Brain microvascular endothelial cell (primary cell): Measurements from ENCODE around the gene ITGA8.

Experiments
- DNase-seq: peaks from one replicate; pipeline ENCODE4 v3.0.0-alpha.2; 2020
- H3K27ac ChIP-seq: fragments of 250-450 bp; sonication (Bioruptor Pico); 2 replicates; pipeline ENCODE4 v1.5.1; 2020; ENCODE audit warnings: mild to moderate bottlenecking, moderate library complexity
- H3K27me3 ChIP-seq: fragments of 250-450 bp; sonication (Bioruptor Pico); replicated peaks from 2 replicates; pipeline ENCODE4 v1.5.1; 2020; ENCODE audit warnings: mild to moderate bottlenecking
- H3K36me3 ChIP-seq: fragments of 250-450 bp; sonication (Bioruptor Pico); replicated peaks from 2 replicates; pipeline ENCODE4 v1.5.1; 2020; ENCODE audit warnings: mild to moderate bottlenecking
- H3K4me3 ChIP-seq: 2 replicates; pipeline ENCODE4 v1.5.1; 2011; ENCODE audit warnings: low read depth, mild to moderate bottlenecking, control low read depth, low read length, moderate library complexity
- CTCF ChIP-seq: IDR thresholded peaks from 2 replicates; pipeline ENCODE4 v1.5.1; 2011; ENCODE audit warnings: low read depth, mild to moderate bottlenecking, moderate library complexity, low read length, control low read depth, inconsistent platforms; ENCODE audit errors: missing control alignments
- in situ Hi-C: cut with HindIII; loops from 2 replicates; pipeline ENCODE4 v1.10.0; 2017; ENCODE audit warnings: low sequenced_read_pairs, low pct_ligation_motif_present

Gene ITGA8

GRCh38 chr10:15487376-15487775, 232.3 kb downstream of the ITGA8 start:
- DNase-seq, result no peak
- TF ChIP-seq CTCF, result no peak
- H3K36me3 ChIP-seq, result no peaks in the 10 kb centered on the region
- no peak overlapping the region for H3K27ac ChIP-seq
- in situ Hi-C loops, result no loop called here
- H3K4me3 ChIP-seq, result no peak overlapping the region
- no peaks in the 10 kb centered on the region for H3K27me3 ChIP-seq

DNA sequence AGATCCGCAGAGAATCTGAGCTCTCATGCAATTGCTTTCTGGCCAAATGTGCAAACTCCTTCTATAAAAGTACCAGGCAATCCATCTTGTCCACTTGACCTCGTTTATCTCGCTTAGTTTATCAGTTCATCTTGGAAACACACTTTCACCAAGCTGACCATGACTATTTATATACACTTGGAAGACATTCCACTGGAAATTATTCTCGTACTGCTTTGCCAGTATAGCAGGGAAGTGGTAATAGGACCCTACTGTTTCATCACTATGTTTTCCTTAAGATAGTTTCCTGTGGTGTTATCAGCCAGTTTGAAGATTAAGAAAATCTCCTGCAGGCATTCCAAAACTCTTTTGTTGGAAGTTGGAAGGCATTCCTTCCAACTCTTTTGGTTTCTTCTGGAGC, 233.3 kb downstream of the ITGA8 start:
- no peaks in the 10 kb centered on the region for H3K27me3 ChIP-seq
- peak; percentile 54 for DNase-seq
- TF ChIP-seq CTCF, result no peak
- in situ Hi-C loops, result no loop called here
- H3K27ac ChIP-seq, result peak overlapping the region; percentile 43
- no peaks in the 10 kb centered on the region for H3K36me3 ChIP-seq
- H3K4me3 ChIP-seq, result no peak overlapping the region

- Histone ChIP-seq H3K4me3 (no peak overlapping the region), H3K36me3 (no peaks in the 10 kb centered on the region), H3K27ac (peak overlapping the region; percentile 43), H3K27me3 (no peaks in the 10 kb centered on the region)
- peak; percentile 69 for DNase-seq
- in situ Hi-C loops, result no loop called here
- TF ChIP-seq CTCF, result no peak
Observed at GRCh38 chr10:15485684-15486316, 233.9 kb downstream of the ITGA8 start.

DNA sequence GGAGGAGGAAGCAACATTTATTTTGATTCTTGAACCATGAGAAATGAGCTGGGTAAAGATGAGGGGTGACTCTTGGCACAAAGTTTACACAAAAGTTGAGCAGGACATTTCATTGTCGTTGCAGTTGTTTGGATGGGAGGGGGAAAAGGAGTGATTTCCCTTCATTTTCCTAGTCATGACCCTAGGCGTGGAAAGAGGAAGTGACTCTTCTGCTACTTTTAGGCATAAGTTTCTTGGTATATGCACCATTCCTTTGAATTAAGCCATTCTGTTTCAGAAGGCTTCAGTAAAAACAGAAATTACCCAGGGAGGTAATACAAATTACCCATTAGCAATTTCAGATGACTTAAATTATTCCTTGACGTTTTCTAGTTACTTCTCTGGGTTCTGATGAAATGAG, 234.7 kb downstream of the ITGA8 start:
- in situ Hi-C loops, result no loop called here
- no peak overlapping the region for H3K27ac ChIP-seq
- H3K27me3 ChIP-seq, result no peaks in the 10 kb centered on the region
- no peaks in the 10 kb centered on the region for H3K36me3 ChIP-seq
- no peak for TF ChIP-seq CTCF
- no peak overlapping the region for H3K4me3 ChIP-seq
- DNase-seq, result no peak

DNA sequence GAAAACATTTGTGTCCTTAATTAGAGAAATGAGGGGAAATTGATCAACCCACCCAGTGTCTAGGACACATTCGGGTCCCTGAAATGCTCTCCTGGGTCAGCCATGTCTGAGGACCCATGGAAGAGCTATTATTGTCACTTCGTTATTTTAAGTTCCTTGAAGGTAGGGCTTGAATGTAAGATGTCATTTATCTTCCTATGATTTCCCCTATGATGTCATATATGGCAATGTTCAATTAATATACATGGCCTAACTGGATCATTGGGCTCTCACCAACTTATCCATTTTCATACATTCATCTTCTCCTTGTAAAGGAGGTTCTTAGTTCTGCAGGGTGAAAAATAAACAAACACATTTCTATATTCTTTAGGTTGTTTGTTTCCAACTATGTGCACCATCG, 235.6 kb downstream of the ITGA8 start:
- DNase-seq, result no peak
- no peak for TF ChIP-seq CTCF
- no peaks in the 10 kb centered on the region for H3K36me3 ChIP-seq
- no peak overlapping the region for H3K27ac ChIP-seq
- H3K27me3 ChIP-seq, result no peaks in the 10 kb centered on the region
- no peak overlapping the region for H3K4me3 ChIP-seq
- in situ Hi-C loops, result no loop called here

DNA sequence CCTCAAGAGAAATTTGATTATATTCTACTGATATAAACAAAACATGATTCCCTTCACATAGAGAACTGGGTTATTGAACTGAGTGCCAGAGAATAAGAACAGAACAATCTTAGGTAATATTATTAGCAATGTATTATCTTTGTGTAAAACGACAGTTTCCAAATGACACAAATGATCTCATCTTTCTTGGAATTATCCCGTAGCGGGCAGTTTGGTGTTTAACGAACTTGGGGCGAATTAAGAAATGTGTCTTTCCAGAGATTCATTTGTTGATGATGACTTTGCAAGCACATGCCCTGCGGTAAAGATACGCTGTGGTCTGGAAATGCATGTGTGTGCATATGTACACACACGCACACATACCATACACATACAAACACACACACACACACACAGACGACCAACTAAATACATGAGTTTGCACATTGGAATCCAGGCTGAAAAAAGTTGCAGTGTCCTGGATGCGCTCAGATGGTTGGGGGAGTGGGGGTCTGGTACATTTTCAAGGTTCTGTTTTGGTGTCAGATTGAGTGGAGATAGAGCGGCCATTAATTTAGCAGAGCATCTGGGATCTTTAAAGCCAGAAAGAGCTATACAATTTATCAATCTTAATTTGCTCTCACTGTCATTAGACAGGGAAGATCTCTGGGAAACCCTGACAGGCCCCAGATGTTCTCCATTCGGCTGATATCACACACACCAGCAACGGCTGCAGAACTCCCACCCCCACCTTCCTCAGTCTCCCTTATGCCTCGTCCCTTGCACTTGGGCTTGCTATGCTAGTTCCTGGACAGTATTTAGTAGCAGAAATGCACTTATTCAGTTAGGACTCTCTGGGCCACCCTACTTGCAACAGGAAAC, 236.3 kb downstream of the ITGA8 start:
- Histone ChIP-seq H3K27me3 (no peaks in the 10 kb centered on the region), H3K4me3 (no peak overlapping the region), H3K27ac (no peak overlapping the region), H3K36me3 (no peaks in the 10 kb centered on the region)
- in situ Hi-C loops, result no loop called here
- no peak for DNase-seq
- TF ChIP-seq CTCF, result no peak
